Keratinocyte (primary cell): ENCODE results near the gene RNF145. TPM values are rescaled to one million over a fixed set of nuclear protein-coding genes. Genes with fewer than 3 reads are reported as not detected.

Experiments used
- DNase-seq: peaks from one replicate; pipeline ENCODE4 v3.0.0-alpha.2; 2011; ENCODE audit warnings: low read depth, missing footprints, low spot score
- FAIRE-seq: peaks from 2 replicates; lab custom pipeline; 2011; peaks lifted over from hg19 to GRCh38; lab: Jason Lieb, UNC
- H2AFZ ChIP-seq: 2 replicates; pipeline ENCODE4 v1.6.0; 2012; ENCODE audit warnings: low read length, control low read depth, inconsistent platforms; ENCODE audit not compliant: control insufficient read depth
- H3K27ac ChIP-seq: 2 replicates; pipeline ENCODE4 v1.5.1; 2011; ENCODE audit warnings: low read length; ENCODE audit not compliant: control insufficient read depth, insufficient read depth
- H3K27me3 ChIP-seq: 3 replicates; pipeline ENCODE4 v1.6.0; 2011; ENCODE audit warnings: low read length; ENCODE audit not compliant: control insufficient read depth, insufficient read depth; ENCODE audit errors: extremely low read depth
- H3K36me3 ChIP-seq, 2 experiments: 2 replicates in 1 of 2; 3 replicates in 1 of 2; pipeline ENCODE4 v1.5.1; 2011; ENCODE audit warnings: low read length in 2 of 2, mild to moderate bottlenecking in 1 of 2; ENCODE audit not compliant: control insufficient read depth in 2 of 2, insufficient read depth in 2 of 2; ENCODE audit errors: extremely low read depth in 1 of 2
- H3K4me1 ChIP-seq: 3 replicates; pipeline ENCODE4 v1.5.1; 2011; ENCODE audit warnings: low read length; ENCODE audit not compliant: control insufficient read depth, insufficient read depth; ENCODE audit errors: extremely low read depth
- H3K4me2 ChIP-seq: 3 replicates; pipeline ENCODE4 v1.6.0; 2011; ENCODE audit warnings: low read depth, low read length; ENCODE audit not compliant: control insufficient read depth, insufficient read depth; ENCODE audit errors: extremely low read depth
- H3K4me3 ChIP-seq, 3 experiments: fragments of 200-600 bp in 1 of 3; sonication (generic) in 1 of 3; 2 replicates in 2 of 3; 3 replicates in 1 of 3; pipeline ENCODE4 v1.5.1; 2011 to 2016; ENCODE audit warnings: low read length in 3 of 3, mild to moderate bottlenecking in 3 of 3, control low read depth in 2 of 3, inconsistent platforms in 1 of 3, low read depth in 1 of 3, mixed read lengths in 1 of 3, mixed run types in 1 of 3, moderate library complexity in 1 of 3; ENCODE audit not compliant: control insufficient read depth in 2 of 3, insufficient read depth in 2 of 3; ENCODE audit errors: extremely low read depth in 1 of 3
- H3K79me2 ChIP-seq: 2 replicates; pipeline ENCODE4 v1.6.0; 2012; ENCODE audit warnings: low read length; ENCODE audit not compliant: control insufficient read depth, insufficient read depth
- H3K9ac ChIP-seq: 3 replicates; pipeline ENCODE4 v1.6.0; 2011; ENCODE audit warnings: low read length; ENCODE audit not compliant: control insufficient read depth, insufficient read depth; ENCODE audit errors: extremely low read depth
- H3K9me1 ChIP-seq: 3 replicates; pipeline ENCODE4 v1.6.0; 2011; ENCODE audit warnings: low read length; ENCODE audit not compliant: control insufficient read depth, insufficient read depth; ENCODE audit errors: extremely low read depth
- H3K9me3 ChIP-seq: 2 replicates; pipeline ENCODE4 v1.5.1; 2012; ENCODE audit warnings: low read depth, low read length; ENCODE audit not compliant: control insufficient read depth
- H4K20me1 ChIP-seq: 3 replicates; pipeline ENCODE4 v1.6.0; 2011; ENCODE audit warnings: low read length; ENCODE audit not compliant: control insufficient read depth, insufficient read depth; ENCODE audit errors: extremely low read depth
- CTCF ChIP-seq, 3 experiments: IDR thresholded peaks in 1 of 3; conservative IDR thresholded peaks in 1 of 3; optimal IDR thresholded peaks in 1 of 3; 2 replicates in 2 of 3; 3 replicates in 1 of 3; pipeline versions ENCODE3 to v1.5.1; 2011; ENCODE audit warnings: low read length in 3 of 3, mild to moderate bottlenecking in 3 of 3, moderate library complexity in 2 of 3, control low read depth in 1 of 3, inconsistent platforms in 1 of 3; ENCODE audit not compliant: insufficient read depth in 2 of 3; ENCODE audit errors: extremely low read depth in 1 of 3
- EZH2 ChIP-seq: IDR thresholded peaks from one replicate; pipeline ENCODE4 v1.6.1; 2012; ENCODE audit warnings: inconsistent platforms, mild to moderate bottlenecking, low read length, moderate library complexity
- dilution Hi-C: fragments of 300-500 bp; cut with MboI; formaldehyde crosslinking; loops from one replicate; pipeline ENCODE4 v1.7.0; 2020; ENCODE audit warnings: low sequenced_read_pairs; ENCODE audit not compliant: extremely low pct_ligation_motif_present
- polyA plus RNA-seq, 5 experiments: library from polyadenylated mRNA; depleted of rRNA in 3 of 5; stranded (reverse) in 3 of 5; stranded (forward) in 1 of 5; unstranded in 1 of 5; fragments of >200 nt; gene quantifications; 1 replicate in 1 of 5; 2 replicates in 3 of 5; 3 replicates in 1 of 5; pipeline versions ENCODE4 v1.2.1 to v1.2.3, GENCODE V29; 2011 to 2012; ENCODE audit warnings: missing spikeins in 2 of 5, low read depth in 1 of 5, low replicate concordance in 1 of 5

The RNF145 gene
- polyA plus RNA-seq, 1 donor (not counting 4 experiments of a cell fraction or from before 2014, with no cell fraction given), result 78.6 TPM

GRCh38 chr5:159243385-159243784, 34.0 kb upstream of the RNF145 start:
- no peak for DNase-seq
- no peak for FAIRE-seq
- H3K4me1 ChIP-seq, result no peaks in the 10 kb centered on the region
- no peak overlapping the region for H3K4me2 ChIP-seq
- H3K9me3 ChIP-seq, result no peaks in the 10 kb centered on the region
- H4K20me1 ChIP-seq, result no peaks in the 10 kb centered on the region
- TF ChIP-seq CTCF (optimal IDR thresholded peaks at IDR 0.05 in 1 of 3, IDR thresholded peaks at IDR 0.05 in 1 of 3, conservative IDR thresholded peaks at IDR 0.05 in 1 of 3; ENCODE audit: extremely low read depth in 1 of 3, insufficient read depth in 2 of 3, low read length in 3 of 3) (no peak), EZH2 (no peak)
- H3K79me2 ChIP-seq, result no peaks in the 10 kb centered on the region
- no peaks in the 10 kb centered on the region for H3K36me3 ChIP-seq
- H3K27ac ChIP-seq, result no peak overlapping the region
- no peak overlapping the region for H3K4me3 ChIP-seq
- no peak overlapping the region for H2AFZ ChIP-seq
- dilution Hi-C loops, result no loop called here
- no peak overlapping the region for H3K9ac ChIP-seq
- H3K9me1 ChIP-seq, result no peaks in the 10 kb centered on the region
- H3K27me3 ChIP-seq, result no peaks in the 10 kb centered on the region

- Histone ChIP-seq H3K4me2 (no peak overlapping the region), H3K36me3 (no peaks in the 10 kb centered on the region), H3K4me3 (no peak overlapping the region), H3K4me1 (no peaks in the 10 kb centered on the region), H3K79me2 (no peaks in the 10 kb centered on the region), H2AFZ (no peak overlapping the region), H3K9me3 (no peaks in the 10 kb centered on the region), H4K20me1 (no peaks in the 10 kb centered on the region), H3K9me1 (no peaks in the 10 kb centered on the region), H3K27me3 (no peaks in the 10 kb centered on the region), H3K9ac (no peak overlapping the region), H3K27ac (no peak overlapping the region)
- FAIRE-seq (no peak), DNase-seq (no peak)
- TF ChIP-seq EZH2, result no peak
- TF ChIP-seq CTCF (optimal IDR thresholded peaks at IDR 0.05 in 1 of 3, IDR thresholded peaks at IDR 0.05 in 1 of 3, conservative IDR thresholded peaks at IDR 0.05 in 1 of 3; ENCODE audit: extremely low read depth in 1 of 3, insufficient read depth in 2 of 3, low read length in 3 of 3), result no peak
- dilution Hi-C loops, result no loop called here
Measured at GRCh38 chr5:159242656-159243055, 33.3 kb upstream of the RNF145 start.
